SH-SY5Y (cell line): ENCODE measurements around the gene CHFR.

ENCODE experiments used
- GATA2 ChIP-seq: IDR thresholded peaks from 2 replicates; pipeline ENCODE4 v1.6.1; 2011; ENCODE audit warnings: mild to moderate bottlenecking, low read depth, low read length
- GATA3 ChIP-seq: IDR thresholded peaks from 2 replicates; pipeline ENCODE4 v1.6.1; 2011; ENCODE audit warnings: low read depth, mild to moderate bottlenecking, low read length, moderate library complexity

DNA sequence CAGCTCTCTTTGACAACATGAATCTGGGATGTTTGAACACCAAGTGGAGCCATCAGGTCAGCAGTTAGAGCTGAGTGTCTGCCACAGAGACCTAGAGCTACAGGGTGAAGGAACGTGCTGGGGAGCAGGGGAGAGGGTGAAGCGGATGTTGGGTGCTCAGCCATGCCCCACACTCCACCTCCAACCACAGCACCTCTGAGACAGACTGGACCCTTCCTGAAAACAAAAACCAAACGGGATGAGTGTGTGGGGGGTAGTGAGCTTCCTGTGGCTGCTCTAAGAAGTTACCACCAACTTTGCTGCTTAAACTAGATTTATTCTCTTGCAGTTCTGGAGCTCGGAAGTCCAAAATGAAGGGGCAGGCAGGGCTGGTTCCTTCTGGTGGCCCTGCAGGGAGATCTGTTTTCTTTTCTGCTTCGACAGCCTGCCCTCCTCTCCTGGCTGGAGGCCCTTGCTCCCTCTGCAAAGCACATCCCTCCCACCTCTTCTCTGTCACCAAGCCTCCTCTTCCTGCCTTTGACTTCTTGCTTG lies 53.2 kb downstream of the CHFR start:
- no peak for TF ChIP-seq GATA2
- no peak for TF ChIP-seq GATA3
